ENCODE results near the gene BANK1. TPM values are rescaled to one million over a fixed set of nuclear protein-coding genes. Genes with fewer than 3 reads are reported as not detected.

BANK1 gene
- total and polyA plus RNA-seq, 2 of the 8 experiments (the other 6 are each of a cell fraction or from before 2014, with no cell fraction given), result 0.59 to 0.93 TPM

GRCh38 chr4:101790521-101791181 is at the start of gene BANK1 (continued):
- TF ChIP-seq CHD7 (IDR thresholded peaks at IDR 0.05; ENCODE audit: insufficient replicate concordance, low read length) (no peak), CTBP2 (IDR thresholded peaks at IDR 0.05; ENCODE audit: borderline replicate concordance, insufficient read depth, insufficient read length, low read length) (peak; percentile 24), EP300 (IDR thresholded peaks at IDR 0.05; ENCODE audit: borderline replicate concordance in 1 of 2, low read depth in 2 of 2, low read length in 2 of 2) (no peak), POU5F1 (IDR thresholded peaks at IDR 0.05; ENCODE audit: low read depth, low read length) (no peak), CBX5 (IDR thresholded peaks at IDR 0.05; ENCODE audit: low read depth, low read length) (no peak), PHF8 (conservative IDR thresholded peaks at IDR 0.05; ENCODE audit: low read depth, low read length) (peak; percentile 61; the same call in 1 of the 2 replicates), HDAC6 (IDR thresholded peaks at IDR 0.05; ENCODE audit: low read depth, low read length) (no peak), ATF2 (IDR thresholded peaks at IDR 0.05; ENCODE audit: low read length) (no peak)
